ENCODE results near the gene STAT5B.
"Not testable (repeated sequence)": the region's sequence is repeated elsewhere in the genome, so short reads cannot be mapped to it uniquely, and the experiment has no call there.

- not testable (repeated sequence) for TF ChIP-seq CTCF, POLR2A (IDR thresholded peaks at IDR 0.05)
Measured at GRCh38 chr17:42239576-42239975, 36.6 kb downstream of the STAT5B start.

Measured in thyroid gland (tissue), 4 donors.